HepG2 (cell line): Measurements from ENCODE around the gene HTR3C. TPM values are rescaled to one million over a fixed set of nuclear protein-coding genes. Genes with fewer than 3 reads are reported as not detected.
A peak's percentile ranks its signal among the peaks of the same experiment; 100 is the strongest.

Experiments used
- ATAC-seq: fragments of 200-7000 bp; cut with Tn5 transposase; 3 replicates; pipeline ENCODE4 v1.9.1; 2020; ENCODE audit warnings: mild to moderate bottlenecking, moderate library complexity
- BruUV-seq: library from RNA; stranded (reverse); fragments of 400-500 nt; replicated peaks from 2 replicates; lab custom pipeline; 2021; lab: Mats Ljungman, UMichigan
- CTCF ChIA-PET: fragments of 300-600 bp; formaldehyde crosslinking; extraction: SDS; loops from one replicate; lab custom pipeline; 2021; ENCODE audit warnings: low total read pairs, inconsistent platforms, low intra/inter-chr PET ratio; lab: Yijun Ruan, JAX
- POLR2A ChIA-PET: fragments of 350-600 bp; sonication (Branson Sonifier 250); formaldehyde crosslinking; loops from one replicate; lab custom pipeline; 2020; ENCODE audit warnings: antibody characterized with exemption, inconsistent platforms; lab: Yijun Ruan, JAX
- DNase-seq: peaks from one replicate; pipeline ENCODE4 v3.0.0-alpha.2; 2015; ENCODE audit warnings: low spot score
- FAIRE-seq: peaks from 3 replicates; lab custom pipeline; 2011; peaks lifted over from hg19 to GRCh38; lab: Jason Lieb, UNC
- H2AFZ ChIP-seq: one replicate; pipeline ENCODE4 v1.6.1; 2011; ENCODE audit warnings: low read length, inconsistent platforms
- H3K27ac ChIP-seq: fragments of 300-600 bp; 3 replicates; pipeline ENCODE4 v1.8.0; 2011; ENCODE audit warnings: mixed run types, mild to moderate bottlenecking, mixed read lengths, low read length, inconsistent platforms; ENCODE audit not compliant: insufficient read depth; ENCODE audit errors: extremely low read length
- H3K27me3 ChIP-seq, 2 experiments: fragments of 200-600 bp in 1 of 2; 2 replicates in 1 of 2; 3 replicates in 1 of 2; pipeline versions ENCODE4 v1.6.0 to v1.8.0; 2011; ENCODE audit warnings: low read length in 2 of 2, mild to moderate bottlenecking in 2 of 2, moderate library complexity in 2 of 2, inconsistent platforms in 1 of 2; ENCODE audit not compliant: insufficient read depth in 2 of 2, control insufficient read depth in 1 of 2
- H3K36me3 ChIP-seq, 2 experiments: fragments of 200-600 bp in 1 of 2; replicated peaks in 1 of 2; 2 replicates in 1 of 2; 3 replicates in 1 of 2; pipeline versions ENCODE4 v1.5.1 to v1.8.0; 2011; ENCODE audit warnings: low read length in 2 of 2, inconsistent platforms in 1 of 2; ENCODE audit not compliant: insufficient read depth in 2 of 2, control insufficient read depth in 1 of 2
- H3K4me1 ChIP-seq: 2 replicates; pipeline ENCODE4 v1.5.1; 2012; ENCODE audit warnings: low read length, inconsistent platforms; ENCODE audit not compliant: insufficient read depth
- H3K4me2 ChIP-seq: 2 replicates; pipeline ENCODE4 v1.6.0; 2011; ENCODE audit warnings: low read depth, low read length, inconsistent platforms
- H3K4me3 ChIP-seq, 3 experiments: fragments of 200-600 bp in 1 of 3; sonication (generic), shearing (Covaris generic) in 1 of 3; replicated peaks in 1 of 3; 2 replicates each; pipeline ENCODE4 v1.5.1; 2011 to 2016; ENCODE audit warnings: low read length in 3 of 3, inconsistent platforms in 2 of 3, low read depth in 2 of 3, mild to moderate bottlenecking in 2 of 3, control low read depth in 1 of 3, mixed read lengths in 1 of 3; ENCODE audit not compliant: insufficient read depth in 1 of 3
- H3K79me2 ChIP-seq: one replicate; pipeline ENCODE4 v1.6.1; 2011; ENCODE audit warnings: low read length, inconsistent platforms; ENCODE audit not compliant: insufficient read depth
- H3K9ac ChIP-seq: 2 replicates; pipeline ENCODE4 v1.6.0; 2011; ENCODE audit warnings: mild to moderate bottlenecking, low read depth, low read length, inconsistent platforms; ENCODE audit not compliant: insufficient read depth
- H3K9me3 ChIP-seq: 2 replicates; pipeline ENCODE4 v1.5.1; 2012; ENCODE audit warnings: mild to moderate bottlenecking, low read length
- H4K20me1 ChIP-seq: 2 replicates; pipeline ENCODE4 v1.6.0; 2011; ENCODE audit warnings: inconsistent platforms, mild to moderate bottlenecking, low read length, moderate library complexity; ENCODE audit not compliant: insufficient read depth
- ATF4 ChIP-seq, 2 experiments: fragments of 450-650 bp in 1 of 2; sonication (generic) in 1 of 2; formaldehyde crosslinking; IDR thresholded peaks; 2 replicates each; pipeline versions ENCODE4 v1.5.0 to v1.8.0; 2020 to 2022; ENCODE audit warnings: mild to moderate bottlenecking in 1 of 2, missing genetic modification reagents in 1 of 2
- BHLHE40 ChIP-seq: IDR thresholded peaks from 2 replicates; pipeline ENCODE4 v1.6.1; 2011; ENCODE audit warnings: low read length, improper control_type of control experiment
- CBX5 ChIP-seq: sonication (generic); formaldehyde crosslinking; IDR thresholded peaks from 2 replicates; pipeline ENCODE4 v1.4.0; 2020; ENCODE audit warnings: missing genetic modification reagents, borderline replicate concordance
- DNMT1 ChIP-seq: sonication (generic); formaldehyde crosslinking; IDR thresholded peaks from 2 replicates; pipeline ENCODE4 v1.5.1; 2020; ENCODE audit warnings: mild to moderate bottlenecking, missing genetic modification reagents
- KDM2A ChIP-seq: sonication (generic); formaldehyde crosslinking; IDR thresholded peaks from 2 replicates; pipeline ENCODE4 v1.4.0; 2020; ENCODE audit warnings: low read depth, missing genetic modification reagents, borderline replicate concordance
- KLF9 ChIP-seq: IDR thresholded peaks from 2 replicates; pipeline ENCODE4 v1.6.1; 2016; ENCODE audit warnings: low read depth
- MAZ ChIP-seq, 2 experiments: sonication (generic) in 1 of 2; formaldehyde crosslinking in 1 of 2; IDR thresholded peaks; 2 replicates each; pipeline versions ENCODE4 v1.5.0 to v1.6.1; 2012 to 2020; ENCODE audit warnings: low read depth in 2 of 2, mild to moderate bottlenecking in 2 of 2, borderline replicate concordance in 1 of 2, improper control_type of control experiment in 1 of 2, low read length in 1 of 2, missing genetic modification reagents in 1 of 2, moderate library complexity in 1 of 2
- THAP8 ChIP-seq: sonication (generic); formaldehyde crosslinking; IDR thresholded peaks from 2 replicates; pipeline ENCODE4 v1.5.1; 2020; ENCODE audit warnings: missing genetic modification reagents, mild to moderate bottlenecking, borderline replicate concordance
- ZEB1 ChIP-seq: IDR thresholded peaks from 2 replicates; pipeline ENCODE4 v1.6.1; 2012; ENCODE audit warnings: mild to moderate bottlenecking, low read depth, inconsistent platforms; ENCODE audit not compliant: insufficient replicate concordance
- ZNF335 ChIP-seq: sonication (generic); formaldehyde crosslinking; IDR thresholded peaks from 2 replicates; pipeline ENCODE4 v1.4.0; 2020; ENCODE audit warnings: missing genetic modification reagents
- ZNF816 ChIP-seq: sonication (generic); formaldehyde crosslinking; IDR thresholded peaks from 2 replicates; pipeline ENCODE4 v1.8.0; 2022; ENCODE audit warnings: missing genetic modification reagents, mild to moderate bottlenecking, borderline replicate concordance
- ZUFSP ChIP-seq: sonication (generic); formaldehyde crosslinking; IDR thresholded peaks from 2 replicates; pipeline ENCODE4 v1.9.0; 2021; ENCODE audit warnings: missing genetic modification reagents, mild to moderate bottlenecking, borderline replicate concordance
- WGBS: methylation state at CpG from one replicate; pipeline ENCODE4 v1.1.6; 2017; ENCODE audit warnings: low lambda C conversion rate; 5-methylcytosine and 5-hydroxymethylcytosine counted together
- in situ Hi-C: cut with HindIII; loops from 2 replicates; pipeline ENCODE4 v1.10.0; 2017; ENCODE audit warnings: low pct_unique_long_range_greater_than_20kb; ENCODE audit not compliant: extremely low pct_ligation_motif_present
- intact Hi-C: fragments of 100-400 bp; cut with micrococcal nuclease; formaldehyde crosslinking; loops from one replicate; pipeline ENCODE4 v1.10.0; 2022; ENCODE audit not compliant: unreplicated experiment
- polyA plus RNA-seq, 8 experiments: library from polyadenylated mRNA; depleted of rRNA in 3 of 8; stranded (reverse) in 7 of 8; unstranded in 1 of 8; fragments of >200 nt; fragmentation: Illumina TruSeq in 4 of 8; extraction: Trizol in 4 of 8; gene quantifications; 2 replicates each; pipeline versions ENCODE4 v1.2.1 to v1.2.3, GENCODE V29; 2011 to 2016; ENCODE audit warnings: low read depth in 4 of 8, missing spikeins in 1 of 8, mixed read lengths in 1 of 8; ENCODE audit not compliant: insufficient read depth in 1 of 8
- total RNA-seq, 5 experiments: library from RNA; depleted of rRNA; stranded (reverse); fragments of >200 nt; fragmentation: Illumina TruSeq; extraction: Trizol; gene quantifications; 2 replicates each; pipeline ENCODE4 v1.2.3, GENCODE V29; 2016; ENCODE audit warnings: low read depth in 1 of 5
- TF ChIP-seq, protein P1 (sequence below): sonication (generic); formaldehyde crosslinking; IDR thresholded peaks from 2 replicates; pipeline ENCODE4 v1.4.0; 2020; ENCODE audit warnings: missing genetic modification reagents, borderline replicate concordance

HTR3C gene
- total and polyA plus RNA-seq, 2 of the 13 experiments (the other 11 are each of a cell fraction or from before 2014, with no cell fraction given), result not detected

- TF ChIP-seq, protein P1, sequence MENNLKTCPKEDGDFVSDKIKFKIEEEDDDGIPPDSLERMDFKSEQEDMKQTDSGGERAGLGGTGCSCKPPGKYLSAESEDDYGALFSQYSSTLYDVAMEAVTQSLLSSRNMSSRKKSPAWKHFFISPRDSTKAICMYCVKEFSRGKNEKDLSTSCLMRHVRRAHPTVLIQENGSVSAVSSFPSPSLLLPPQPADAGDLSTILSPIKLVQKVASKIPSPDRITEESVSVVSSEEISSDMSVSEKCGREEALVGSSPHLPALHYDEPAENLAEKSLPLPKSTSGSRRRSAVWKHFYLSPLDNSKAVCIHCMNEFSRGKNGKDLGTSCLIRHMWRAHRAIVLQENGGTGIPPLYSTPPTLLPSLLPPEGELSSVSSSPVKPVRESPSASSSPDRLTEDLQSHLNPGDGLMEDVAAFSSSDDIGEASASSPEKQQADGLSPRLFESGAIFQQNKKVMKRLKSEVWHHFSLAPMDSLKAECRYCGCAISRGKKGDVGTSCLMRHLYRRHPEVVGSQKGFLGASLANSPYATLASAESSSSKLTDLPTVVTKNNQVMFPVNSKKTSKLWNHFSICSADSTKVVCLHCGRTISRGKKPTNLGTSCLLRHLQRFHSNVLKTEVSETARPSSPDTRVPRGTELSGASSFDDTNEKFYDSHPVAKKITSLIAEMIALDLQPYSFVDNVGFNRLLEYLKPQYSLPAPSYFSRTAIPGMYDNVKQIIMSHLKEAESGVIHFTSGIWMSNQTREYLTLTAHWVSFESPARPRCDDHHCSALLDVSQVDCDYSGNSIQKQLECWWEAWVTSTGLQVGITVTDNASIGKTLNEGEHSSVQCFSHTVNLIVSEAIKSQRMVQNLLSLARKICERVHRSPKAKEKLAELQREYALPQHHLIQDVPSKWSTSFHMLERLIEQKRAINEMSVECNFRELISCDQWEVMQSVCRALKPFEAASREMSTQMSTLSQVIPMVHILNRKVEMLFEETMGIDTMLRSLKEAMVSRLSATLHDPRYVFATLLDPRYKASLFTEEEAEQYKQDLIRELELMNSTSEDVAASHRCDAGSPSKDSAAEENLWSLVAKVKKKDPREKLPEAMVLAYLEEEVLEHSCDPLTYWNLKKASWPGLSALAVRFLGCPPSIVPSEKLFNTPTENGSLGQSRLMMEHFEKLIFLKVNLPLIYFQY (CRISPR knock-in tag), result no peak
- no peak for TF ChIP-seq ATF4 (CRISPR knock-in tag; IDR thresholded peaks at IDR 0.05)
- TF ChIP-seq ZNF335 (CRISPR knock-in tag), result peak; percentile 58; the same call in 1 of the 2 replicates
- TF ChIP-seq KLF9 (CRISPR knock-in tag), result no peak
- TF ChIP-seq, all 625 proteins: peak for 13
Observed at GRCh38 chr3:184081116-184081830, 28.4 kb downstream of the HTR3C start (continued).

- no peaks in the 10 kb centered on the region for H4K20me1 ChIP-seq
- H3K79me2 ChIP-seq, result no peaks in the 10 kb centered on the region
- intact Hi-C loops (no loop called here), in situ Hi-C loops (no loop called here)
- H3K9ac ChIP-seq, result no peak overlapping the region
- WGBS, result 68% methylated on average over 5 of the region's 10 CpGs
- H3K9me3 ChIP-seq, result peaks cover 9% of the 10 kb centered on the region
- DNase-seq, result no peak
- POLR2A ChIA-PET, result no interaction called here
- ATAC-seq, result peak; percentile 17; the same call in 1 of the 3 replicates
- peak overlapping the region in 1 of 3 experiments; percentile 6; a peak in 1 of 6 replicates for H3K4me3 ChIP-seq
- H2AFZ ChIP-seq, result no peak overlapping the region
- no peak for FAIRE-seq
- no peak overlapping the region for H3K27ac ChIP-seq
- no TSS peak for BruUV-seq
- H3K27me3 ChIP-seq, result peaks cover 1 to 3% of the 10 kb centered on the region in 2 experiments; a peak in 2 of 5 replicates
- CTCF ChIA-PET, result no interaction called here
- H3K36me3 ChIP-seq, result no peaks in the 10 kb centered on the region
- no peaks in the 10 kb centered on the region for H3K4me1 ChIP-seq
- peak overlapping the region; percentile 53; the same call in 1 of the 2 replicates for H3K4me2 ChIP-seq
- TF ChIP-seq ZNF816 (CRISPR knock-in tag) (no peak), ZUFSP (CRISPR knock-in tag) (no peak), THAP8 (CRISPR knock-in tag) (no peak), DNMT1 (CRISPR knock-in tag) (no peak), CBX5 (no peak), MAZ (IDR thresholded peaks at IDR 0.05; ENCODE audit: borderline replicate concordance, low read depth, low read length) (no peak), MAZ (CRISPR knock-in tag; IDR thresholded peaks at IDR 0.05; ENCODE audit: low read depth) (no peak), KDM2A (CRISPR knock-in tag) (no peak), ZEB1 (no peak), BHLHE40 (no peak)
Observed at GRCh38 chr3:184082034-184082433, 29.2 kb downstream of the HTR3C start.
